Measurements from ENCODE around the gene GINS3. TPM values are rescaled to one million over a fixed set of nuclear protein-coding genes. Genes with fewer than 3 reads are reported as not detected.
"Not testable (repeated sequence)": the region's sequence is repeated elsewhere in the genome, so short reads cannot be mapped to it uniquely, and the experiment has no call there.

GINS3 gene
- polyA plus RNA-seq, 1 donor (not counting 4 experiments of a cell fraction or from before 2014, with no cell fraction given): 10.1 TPM

GRCh38 chr16:58413359-58413758 is 21.1 kb downstream of the GINS3 start:
- no peaks in the 10 kb centered on the region for H3K36me3 ChIP-seq (ENCODE audit: control insufficient read depth in 2 of 2, extremely low read depth in 1 of 2, insufficient read depth in 2 of 2, low read length in 2 of 2)
- H4K20me1 ChIP-seq (ENCODE audit: control insufficient read depth, extremely low read depth, insufficient read depth, low read length): no peaks in the 10 kb centered on the region
- no peaks in the 10 kb centered on the region for H3K79me2 ChIP-seq (ENCODE audit: control insufficient read depth, insufficient read depth, low read length)
- H3K4me2 ChIP-seq (ENCODE audit: control insufficient read depth, extremely low read depth, insufficient read depth, low read depth, low read length): no peak overlapping the region
- H3K9ac ChIP-seq (ENCODE audit: control insufficient read depth, extremely low read depth, insufficient read depth, low read length): no peak overlapping the region
- peaks cover 11% of the 10 kb centered on the region for H3K4me1 ChIP-seq (ENCODE audit: control insufficient read depth, extremely low read depth, insufficient read depth, low read length)
- no peaks in the 10 kb centered on the region for H3K9me3 ChIP-seq (ENCODE audit: control insufficient read depth, low read depth, low read length)
- no peaks in the 10 kb centered on the region for H3K27me3 ChIP-seq (ENCODE audit: control insufficient read depth, extremely low read depth, insufficient read depth, low read length)
- dilution Hi-C loops (cut with MboI; ENCODE audit: extremely low pct_ligation_motif_present, low sequenced_read_pairs): no loop called here
- no peak overlapping the region for H3K27ac ChIP-seq (ENCODE audit: control insufficient read depth, insufficient read depth, low read length)
- no peak for TF ChIP-seq EZH2 (IDR thresholded peaks at IDR 0.05; ENCODE audit: low read length)
- no peak for TF ChIP-seq CTCF (optimal IDR thresholded peaks at IDR 0.05 in 1 of 3, IDR thresholded peaks at IDR 0.05 in 1 of 3, conservative IDR thresholded peaks at IDR 0.05 in 1 of 3; ENCODE audit: extremely low read depth in 1 of 3, insufficient read depth in 2 of 3, low read length in 3 of 3)
- DNase-seq (ENCODE audit: low read depth, low spot score): no peak
- H3K4me3 ChIP-seq (ENCODE audit: control insufficient read depth in 2 of 3, extremely low read depth in 1 of 3, insufficient read depth in 2 of 3, low read depth in 1 of 3, low read length in 3 of 3): no peak overlapping the region
- no peak overlapping the region for H2AFZ ChIP-seq (ENCODE audit: control insufficient read depth, low read length)
- FAIRE-seq: no peak
- H3K9me1 ChIP-seq (ENCODE audit: control insufficient read depth, extremely low read depth, insufficient read depth, low read length): no peaks in the 10 kb centered on the region

DNA sequence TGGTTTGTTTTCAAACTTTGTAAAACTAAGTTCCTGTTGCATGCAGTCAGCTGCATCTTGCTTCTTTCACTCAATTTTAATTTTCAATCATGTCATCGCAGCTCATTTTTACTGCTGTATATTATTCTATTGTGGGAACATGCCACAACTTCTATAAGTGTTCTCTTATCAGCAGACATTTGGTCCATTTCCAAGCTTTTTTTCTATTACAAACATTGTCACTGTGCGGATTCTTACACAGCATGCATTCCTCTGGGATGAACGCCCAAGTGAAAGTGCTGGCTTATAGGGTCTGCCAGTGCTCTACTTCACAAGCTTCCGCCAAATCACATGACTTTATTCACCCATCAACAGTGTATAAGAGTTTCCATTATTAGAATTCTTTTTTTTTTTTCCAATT is 22.7 kb downstream of the GINS3 start:
- no peaks in the 10 kb centered on the region for H3K36me3 ChIP-seq (ENCODE audit: control insufficient read depth in 2 of 2, extremely low read depth in 1 of 2, insufficient read depth in 2 of 2, low read length in 2 of 2)
- H3K9me3 ChIP-seq (ENCODE audit: control insufficient read depth, low read depth, low read length): no peaks in the 10 kb centered on the region
- DNase-seq (ENCODE audit: low read depth, low spot score) (no peak), FAIRE-seq (no peak)
- no peaks in the 10 kb centered on the region for H3K79me2 ChIP-seq (ENCODE audit: control insufficient read depth, insufficient read depth, low read length)
- no peak overlapping the region for H2AFZ ChIP-seq (ENCODE audit: control insufficient read depth, low read length)
- H3K9ac ChIP-seq (ENCODE audit: control insufficient read depth, extremely low read depth, insufficient read depth, low read length): no peak overlapping the region
- dilution Hi-C loops (cut with MboI; ENCODE audit: extremely low pct_ligation_motif_present, low sequenced_read_pairs): no loop called here
- no peak overlapping the region for H3K4me2 ChIP-seq (ENCODE audit: control insufficient read depth, extremely low read depth, insufficient read depth, low read depth, low read length)
- no peaks in the 10 kb centered on the region for H4K20me1 ChIP-seq (ENCODE audit: control insufficient read depth, extremely low read depth, insufficient read depth, low read length)
- H3K27ac ChIP-seq (ENCODE audit: control insufficient read depth, insufficient read depth, low read length): no peak overlapping the region
- no peaks in the 10 kb centered on the region for H3K9me1 ChIP-seq (ENCODE audit: control insufficient read depth, extremely low read depth, insufficient read depth, low read length)
- no peaks in the 10 kb centered on the region for H3K27me3 ChIP-seq (ENCODE audit: control insufficient read depth, extremely low read depth, insufficient read depth, low read length)
- H3K4me3 ChIP-seq (ENCODE audit: control insufficient read depth in 2 of 3, extremely low read depth in 1 of 3, insufficient read depth in 2 of 3, low read depth in 1 of 3, low read length in 3 of 3): no peak overlapping the region
- no peaks in the 10 kb centered on the region for H3K4me1 ChIP-seq (ENCODE audit: control insufficient read depth, extremely low read depth, insufficient read depth, low read length)
- TF ChIP-seq CTCF (optimal IDR thresholded peaks at IDR 0.05 in 1 of 3, IDR thresholded peaks at IDR 0.05 in 1 of 3, conservative IDR thresholded peaks at IDR 0.05 in 1 of 3; ENCODE audit: extremely low read depth in 1 of 3, insufficient read depth in 2 of 3, low read length in 3 of 3): no peak
- TF ChIP-seq EZH2 (IDR thresholded peaks at IDR 0.05; ENCODE audit: low read length): no peak

DNA sequence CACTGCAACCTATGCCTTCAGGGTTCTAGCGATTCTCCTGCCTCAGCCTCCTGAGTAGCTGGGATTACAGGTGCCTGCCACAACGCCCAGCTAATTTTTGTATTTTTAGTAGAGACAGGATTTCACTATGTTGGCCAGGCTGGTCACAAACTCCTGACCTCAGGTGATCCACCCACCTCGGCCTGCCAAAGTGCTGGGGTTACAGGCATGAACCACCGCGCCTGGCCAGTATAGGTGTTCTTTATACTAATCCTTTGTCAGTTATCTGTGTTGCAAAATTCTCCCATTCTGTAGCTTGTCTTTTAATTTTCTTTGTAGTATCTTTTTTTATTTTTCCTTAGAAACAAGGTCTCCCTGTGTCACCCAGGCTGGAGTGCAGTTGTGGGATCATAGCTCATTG is 23.7 kb downstream of the GINS3 start:
- H3K9me3 ChIP-seq (ENCODE audit: control insufficient read depth, low read depth, low read length); H3K9ac ChIP-seq (ENCODE audit: control insufficient read depth, extremely low read depth, insufficient read depth, low read length); H3K4me2 ChIP-seq (ENCODE audit: control insufficient read depth, extremely low read depth, insufficient read depth, low read depth, low read length); H3K4me3 ChIP-seq (ENCODE audit: control insufficient read depth in 2 of 3, extremely low read depth in 1 of 3, insufficient read depth in 2 of 3, low read depth in 1 of 3, low read length in 3 of 3); H3K27me3 ChIP-seq (ENCODE audit: control insufficient read depth, extremely low read depth, insufficient read depth, low read length); H4K20me1 ChIP-seq (ENCODE audit: control insufficient read depth, extremely low read depth, insufficient read depth, low read length); FAIRE-seq; H3K27ac ChIP-seq (ENCODE audit: control insufficient read depth, insufficient read depth, low read length); H2AFZ ChIP-seq (ENCODE audit: control insufficient read depth, low read length); DNase-seq (ENCODE audit: low read depth, low spot score); H3K4me1 ChIP-seq (ENCODE audit: control insufficient read depth, extremely low read depth, insufficient read depth, low read length); H3K9me1 ChIP-seq (ENCODE audit: control insufficient read depth, extremely low read depth, insufficient read depth, low read length); H3K36me3 ChIP-seq (ENCODE audit: control insufficient read depth in 2 of 2, extremely low read depth in 1 of 2, insufficient read depth in 2 of 2, low read length in 2 of 2); H3K79me2 ChIP-seq (ENCODE audit: control insufficient read depth, insufficient read depth, low read length); dilution Hi-C loops (cut with MboI; ENCODE audit: extremely low pct_ligation_motif_present, low sequenced_read_pairs): not testable (repeated sequence)

Measured in keratinocyte (primary cell).